Right lobe of liver (tissue), 4 donors: Measurements from ENCODE around the gene ARL5B.

ENCODE experiments used
- POLR2A ChIP-seq: fragments of 450-650 bp; IDR thresholded peaks from one replicate; pipeline ENCODE4 v1.6.1; 2017; ENCODE audit warnings: antibody characterized with exemption, mild to moderate bottlenecking
- TF ChIP-seq, protein P1 (sequence below), 4 donors: fragments of 200-600 bp in 3 of 4; fragments of 450-650 bp in 1 of 4; IDR thresholded peaks; one replicate each; pipeline versions ENCODE4 v1.5.1 to v1.8.0; 2016 to 2022; ENCODE audit warnings: antibody characterized with exemption in 4 of 4, mild to moderate bottlenecking in 2 of 4
- donor health status: DM: no; HTN: no; CAD: no.
- donor health status: DM: no; HTN: no; CAD: no.
- donor health status: DM: no; HTN: yes; CAD: no.

- TF ChIP-seq, protein P1, sequence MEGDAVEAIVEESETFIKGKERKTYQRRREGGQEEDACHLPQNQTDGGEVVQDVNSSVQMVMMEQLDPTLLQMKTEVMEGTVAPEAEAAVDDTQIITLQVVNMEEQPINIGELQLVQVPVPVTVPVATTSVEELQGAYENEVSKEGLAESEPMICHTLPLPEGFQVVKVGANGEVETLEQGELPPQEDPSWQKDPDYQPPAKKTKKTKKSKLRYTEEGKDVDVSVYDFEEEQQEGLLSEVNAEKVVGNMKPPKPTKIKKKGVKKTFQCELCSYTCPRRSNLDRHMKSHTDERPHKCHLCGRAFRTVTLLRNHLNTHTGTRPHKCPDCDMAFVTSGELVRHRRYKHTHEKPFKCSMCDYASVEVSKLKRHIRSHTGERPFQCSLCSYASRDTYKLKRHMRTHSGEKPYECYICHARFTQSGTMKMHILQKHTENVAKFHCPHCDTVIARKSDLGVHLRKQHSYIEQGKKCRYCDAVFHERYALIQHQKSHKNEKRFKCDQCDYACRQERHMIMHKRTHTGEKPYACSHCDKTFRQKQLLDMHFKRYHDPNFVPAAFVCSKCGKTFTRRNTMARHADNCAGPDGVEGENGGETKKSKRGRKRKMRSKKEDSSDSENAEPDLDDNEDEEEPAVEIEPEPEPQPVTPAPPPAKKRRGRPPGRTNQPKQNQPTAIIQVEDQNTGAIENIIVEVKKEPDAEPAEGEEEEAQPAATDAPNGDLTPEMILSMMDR (IDR thresholded peaks at IDR 0.05), result no peak
- no peak for TF ChIP-seq POLR2A
These were observed 61.8 kb downstream of the ARL5B start for GRCh38 chr10:18721067-18721466.
